Measurements from ENCODE around the gene AMOT.

The AMOT gene

GRCh38 chrX:112802541-112802940 lies 38.1 kb downstream of the AMOT start:
- H3K9me3 ChIP-seq (ENCODE audit: control insufficient read depth, low read length) = no peaks in the 10 kb centered on the region
- H3K36me3 ChIP-seq (ENCODE audit: control insufficient read depth, insufficient read depth, low read length) = no peaks in the 10 kb centered on the region
- H3K4me3 ChIP-seq (ENCODE audit: low read depth, low read length) = no peak overlapping the region
- H3K4me1 ChIP-seq = no peaks in the 10 kb centered on the region
- no peaks in the 10 kb centered on the region for H3K27me3 ChIP-seq (ENCODE audit: control insufficient read depth, insufficient read depth, low read length)
- H3K9ac ChIP-seq = no peak overlapping the region
- no peak overlapping the region for H3K4me2 ChIP-seq (ENCODE audit: low read length)
- H3K79me2 ChIP-seq = no peaks in the 10 kb centered on the region
- TF ChIP-seq CTCF (IDR thresholded peaks at IDR 0.05) = no peak
- no peak overlapping the region for H3K27ac ChIP-seq
- no peak overlapping the region for H2AFZ ChIP-seq

- Histone ChIP-seq H3K9ac (no peak overlapping the region), H3K27ac (no peak overlapping the region), H3K9me3 (ENCODE audit: control insufficient read depth, low read length) (no peaks in the 10 kb centered on the region), H2AFZ (no peak overlapping the region), H3K4me1 (no peaks in the 10 kb centered on the region), H3K27me3 (ENCODE audit: control insufficient read depth, insufficient read depth, low read length) (no peaks in the 10 kb centered on the region), H3K36me3 (ENCODE audit: control insufficient read depth, insufficient read depth, low read length) (no peaks in the 10 kb centered on the region), H3K4me3 (ENCODE audit: low read depth, low read length) (no peak overlapping the region), H3K79me2 (no peaks in the 10 kb centered on the region), H3K4me2 (ENCODE audit: low read length) (no peak overlapping the region)
- TF ChIP-seq CTCF (IDR thresholded peaks at IDR 0.05) = no peak
Observed at GRCh38 chrX:112800971-112801775, 39.5 kb downstream of the AMOT start.

- no peaks in the 10 kb centered on the region for H3K27me3 ChIP-seq (ENCODE audit: control insufficient read depth, insufficient read depth, low read length)
- H3K79me2 ChIP-seq = no peaks in the 10 kb centered on the region
- no peaks in the 10 kb centered on the region for H3K9me3 ChIP-seq (ENCODE audit: control insufficient read depth, low read length)
- H2AFZ ChIP-seq = no peak overlapping the region
- no peaks in the 10 kb centered on the region for H3K4me1 ChIP-seq
- no peaks in the 10 kb centered on the region for H3K36me3 ChIP-seq (ENCODE audit: control insufficient read depth, insufficient read depth, low read length)
- H3K9ac ChIP-seq = no peak overlapping the region
- no peak overlapping the region for H3K27ac ChIP-seq
- no peak overlapping the region for H3K4me2 ChIP-seq (ENCODE audit: low read length)
- H3K4me3 ChIP-seq (ENCODE audit: low read depth, low read length) = no peak overlapping the region
- no peak for TF ChIP-seq CTCF (IDR thresholded peaks at IDR 0.05)
Observed at GRCh38 chrX:112799425-112799824, 41.2 kb downstream of the AMOT start.

DNA sequence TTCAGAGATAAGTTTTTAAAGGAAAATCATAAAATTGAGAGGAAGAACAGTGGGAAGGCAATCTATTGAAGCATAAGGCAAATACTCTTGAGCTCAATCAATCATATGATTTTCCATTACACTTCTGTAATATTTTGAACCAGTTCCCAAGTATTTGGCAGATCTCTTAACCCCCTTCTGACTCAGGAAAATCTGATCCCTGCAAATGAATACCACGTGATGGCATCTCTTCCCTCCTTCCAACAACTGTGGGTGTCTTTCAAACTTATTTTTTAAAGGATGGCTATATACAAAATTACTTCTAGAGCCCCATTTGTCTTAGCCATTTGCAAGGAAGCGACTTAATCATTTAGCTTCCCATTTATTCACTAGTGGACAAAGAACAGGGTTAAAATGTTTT lies 41.9 kb downstream of the AMOT start:
- Histone ChIP-seq H3K4me3 (ENCODE audit: low read depth, low read length) (no peak overlapping the region), H3K9me3 (ENCODE audit: control insufficient read depth, low read length) (no peaks in the 10 kb centered on the region), H3K4me2 (ENCODE audit: low read length) (no peak overlapping the region), H3K4me1 (no peaks in the 10 kb centered on the region), H3K27ac (no peak overlapping the region), H2AFZ (no peak overlapping the region), H3K79me2 (no peaks in the 10 kb centered on the region), H3K27me3 (ENCODE audit: control insufficient read depth, insufficient read depth, low read length) (no peaks in the 10 kb centered on the region), H3K36me3 (ENCODE audit: control insufficient read depth, insufficient read depth, low read length) (no peaks in the 10 kb centered on the region), H3K9ac (no peak overlapping the region)
- TF ChIP-seq CTCF (IDR thresholded peaks at IDR 0.05) = no peak

GRCh38 chrX:112789931-112790330 lies 50.7 kb downstream of the AMOT start:
- no peaks in the 10 kb centered on the region for H3K9me3 ChIP-seq (ENCODE audit: control insufficient read depth, low read length)
- H3K4me1 ChIP-seq = no peaks in the 10 kb centered on the region
- no peaks in the 10 kb centered on the region for H3K36me3 ChIP-seq (ENCODE audit: control insufficient read depth, insufficient read depth, low read length)
- no peak overlapping the region for H3K27ac ChIP-seq
- no peaks in the 10 kb centered on the region for H3K27me3 ChIP-seq (ENCODE audit: control insufficient read depth, insufficient read depth, low read length)
- H2AFZ ChIP-seq = no peak overlapping the region
- no peak for TF ChIP-seq CTCF (IDR thresholded peaks at IDR 0.05)
- H3K9ac ChIP-seq = no peak overlapping the region
- H3K4me3 ChIP-seq (ENCODE audit: low read depth, low read length) = no peak overlapping the region
- no peak overlapping the region for H3K4me2 ChIP-seq (ENCODE audit: low read length)
- no peaks in the 10 kb centered on the region for H3K79me2 ChIP-seq

Measured in parathyroid adenoma (tissue), 2 donors.